Omental fat pad (tissue), 4 donors: Measurements from ENCODE around the gene FZD2. TPM values are rescaled to one million over a fixed set of nuclear protein-coding genes. Genes with fewer than 3 reads are reported as not detected.
A peak's percentile ranks its signal among the peaks of the same experiment; 100 is the strongest.

Experiments
- ATAC-seq: fragments of 150-250 bp; one replicate; pipeline ENCODE4 v1.9.1; 2016; ENCODE audit warnings: mild to moderate bottlenecking, moderate library complexity; ENCODE audit not compliant: low FRiP score
- DNase-seq: peaks from one replicate; pipeline ENCODE4 v3.0.0-alpha.2; 2019; ENCODE audit warnings: low spot score
- total RNA-seq, 4 donors: library from RNA; depleted of rRNA; stranded (reverse); fragments of >200 nt; gene quantifications; one replicate each; pipeline ENCODE4 v1.1.0, GENCODE V29; 2016
- TF ChIP-seq, protein P1 (sequence below), 3 donors: fragments of 450-650 bp; IDR thresholded peaks; one replicate each; pipeline ENCODE4 v1.5.1; 2016 to 2017; ENCODE audit warnings: antibody characterized with exemption in 3 of 3, mild to moderate bottlenecking in 3 of 3, moderate library complexity in 2 of 3

The FZD2 gene
- total RNA-seq, 4 donors from 2014 or later, result 0.74 to 2.4 (median 2.0) TPM

DNA sequence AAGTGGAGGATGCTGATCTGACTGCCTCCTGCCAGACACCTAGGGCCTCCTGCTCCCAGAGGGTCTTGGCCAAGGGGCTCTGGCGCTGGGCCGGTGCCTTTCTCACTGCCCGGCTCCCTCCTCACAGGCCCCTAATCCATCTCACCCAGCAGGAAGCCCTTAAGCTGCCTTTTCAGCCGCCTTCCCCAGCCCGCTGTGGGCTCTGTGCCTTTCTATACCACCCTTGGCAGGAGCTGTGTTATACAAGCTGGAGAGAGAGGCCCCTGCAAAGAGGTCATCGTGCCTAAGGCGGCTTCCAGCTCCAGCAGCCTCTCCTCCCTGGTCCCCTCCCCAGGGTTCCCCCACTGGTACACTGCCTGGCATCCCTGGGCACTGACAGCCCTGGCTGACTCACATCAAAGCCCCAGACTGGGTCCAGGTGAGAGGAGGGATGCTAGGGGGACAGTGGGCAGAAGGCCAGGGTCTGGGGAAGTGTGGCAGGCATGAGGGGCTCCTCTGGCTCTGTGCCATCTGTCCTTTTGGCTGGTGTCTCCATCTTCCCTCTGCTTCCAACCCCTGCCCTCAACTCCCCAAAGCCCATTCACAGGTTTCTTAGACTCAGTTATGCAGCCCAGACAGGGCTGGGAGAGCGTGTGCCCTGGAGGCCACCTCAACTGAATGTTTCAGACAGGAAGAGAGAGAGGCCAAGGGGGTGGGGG is 15.3 kb upstream of the FZD2 start:
- DNase-seq (no peak), ATAC-seq (no peak)
- TF ChIP-seq, protein P1, sequence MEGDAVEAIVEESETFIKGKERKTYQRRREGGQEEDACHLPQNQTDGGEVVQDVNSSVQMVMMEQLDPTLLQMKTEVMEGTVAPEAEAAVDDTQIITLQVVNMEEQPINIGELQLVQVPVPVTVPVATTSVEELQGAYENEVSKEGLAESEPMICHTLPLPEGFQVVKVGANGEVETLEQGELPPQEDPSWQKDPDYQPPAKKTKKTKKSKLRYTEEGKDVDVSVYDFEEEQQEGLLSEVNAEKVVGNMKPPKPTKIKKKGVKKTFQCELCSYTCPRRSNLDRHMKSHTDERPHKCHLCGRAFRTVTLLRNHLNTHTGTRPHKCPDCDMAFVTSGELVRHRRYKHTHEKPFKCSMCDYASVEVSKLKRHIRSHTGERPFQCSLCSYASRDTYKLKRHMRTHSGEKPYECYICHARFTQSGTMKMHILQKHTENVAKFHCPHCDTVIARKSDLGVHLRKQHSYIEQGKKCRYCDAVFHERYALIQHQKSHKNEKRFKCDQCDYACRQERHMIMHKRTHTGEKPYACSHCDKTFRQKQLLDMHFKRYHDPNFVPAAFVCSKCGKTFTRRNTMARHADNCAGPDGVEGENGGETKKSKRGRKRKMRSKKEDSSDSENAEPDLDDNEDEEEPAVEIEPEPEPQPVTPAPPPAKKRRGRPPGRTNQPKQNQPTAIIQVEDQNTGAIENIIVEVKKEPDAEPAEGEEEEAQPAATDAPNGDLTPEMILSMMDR (IDR thresholded peaks at IDR 0.05), result no peak

DNA sequence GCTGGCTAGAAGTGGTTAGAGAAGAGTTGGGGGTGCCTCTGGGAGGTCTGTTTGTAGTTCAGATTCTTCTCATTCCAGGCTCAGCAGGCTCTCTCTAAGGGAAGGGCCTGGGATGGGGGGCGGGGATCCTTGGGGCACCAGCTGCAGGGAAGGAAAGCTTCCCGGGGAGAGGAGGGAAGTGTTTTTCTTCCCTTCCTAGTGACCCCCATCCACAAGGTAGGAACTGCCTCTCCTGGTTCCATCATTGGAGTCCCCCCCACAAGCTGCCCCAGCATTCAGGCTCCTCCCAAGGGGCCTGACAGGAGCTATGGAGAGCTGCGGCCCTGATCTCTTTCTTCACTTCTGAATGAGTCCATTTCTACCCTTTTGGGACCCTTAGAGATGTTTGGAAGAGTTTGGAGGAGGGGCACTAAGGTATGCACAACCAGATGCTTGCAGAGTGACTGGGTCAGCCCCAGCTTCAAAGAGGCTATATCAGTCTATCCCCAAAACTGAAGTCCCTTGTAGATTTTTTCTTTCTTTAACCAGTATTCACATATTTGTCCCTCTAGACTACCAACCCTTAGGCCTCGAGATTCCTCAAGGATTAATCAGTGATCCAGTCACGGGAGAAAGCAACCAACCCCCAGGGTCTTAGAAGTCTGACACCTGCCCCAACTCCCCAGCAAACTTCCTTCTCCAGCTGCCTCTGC is 13.9 kb upstream of the FZD2 start:
- ATAC-seq, result no peak
- no peak for DNase-seq
- TF ChIP-seq, protein P1 (IDR thresholded peaks at IDR 0.05), result no peak

DNA sequence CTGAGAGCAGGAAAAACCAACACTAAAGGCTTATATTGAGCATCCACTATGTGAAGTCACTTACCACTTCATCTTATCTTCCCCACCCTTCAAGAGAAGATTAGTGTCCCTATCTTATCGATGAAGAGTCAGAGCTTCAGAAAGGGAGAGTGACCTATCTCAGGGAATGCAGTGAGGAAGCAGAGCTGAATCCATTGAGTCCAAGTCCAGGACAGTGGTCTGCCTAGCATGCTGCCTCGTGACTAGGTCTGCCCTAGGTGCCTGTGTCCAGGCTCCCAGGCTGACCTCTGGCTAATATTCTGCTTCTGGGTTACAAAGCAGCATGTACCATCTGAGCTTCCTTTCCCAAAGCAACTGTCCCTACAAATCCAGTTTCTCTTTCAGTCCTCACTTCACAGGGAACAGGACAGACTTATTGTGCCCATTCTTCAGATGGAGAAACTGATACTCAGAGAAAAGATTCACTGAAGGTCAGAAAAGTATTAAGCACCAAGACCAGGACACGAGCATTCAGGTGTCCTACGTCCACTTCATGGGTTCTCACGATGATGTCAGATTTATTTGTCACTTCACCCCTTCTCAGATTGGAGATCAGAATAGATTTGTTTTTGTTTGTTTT is 13.3 kb upstream of the FZD2 start:
- TF ChIP-seq, protein P1 (IDR thresholded peaks at IDR 0.05), result no peak
- DNase-seq, result no peak
- ATAC-seq, result no peak

DNA sequence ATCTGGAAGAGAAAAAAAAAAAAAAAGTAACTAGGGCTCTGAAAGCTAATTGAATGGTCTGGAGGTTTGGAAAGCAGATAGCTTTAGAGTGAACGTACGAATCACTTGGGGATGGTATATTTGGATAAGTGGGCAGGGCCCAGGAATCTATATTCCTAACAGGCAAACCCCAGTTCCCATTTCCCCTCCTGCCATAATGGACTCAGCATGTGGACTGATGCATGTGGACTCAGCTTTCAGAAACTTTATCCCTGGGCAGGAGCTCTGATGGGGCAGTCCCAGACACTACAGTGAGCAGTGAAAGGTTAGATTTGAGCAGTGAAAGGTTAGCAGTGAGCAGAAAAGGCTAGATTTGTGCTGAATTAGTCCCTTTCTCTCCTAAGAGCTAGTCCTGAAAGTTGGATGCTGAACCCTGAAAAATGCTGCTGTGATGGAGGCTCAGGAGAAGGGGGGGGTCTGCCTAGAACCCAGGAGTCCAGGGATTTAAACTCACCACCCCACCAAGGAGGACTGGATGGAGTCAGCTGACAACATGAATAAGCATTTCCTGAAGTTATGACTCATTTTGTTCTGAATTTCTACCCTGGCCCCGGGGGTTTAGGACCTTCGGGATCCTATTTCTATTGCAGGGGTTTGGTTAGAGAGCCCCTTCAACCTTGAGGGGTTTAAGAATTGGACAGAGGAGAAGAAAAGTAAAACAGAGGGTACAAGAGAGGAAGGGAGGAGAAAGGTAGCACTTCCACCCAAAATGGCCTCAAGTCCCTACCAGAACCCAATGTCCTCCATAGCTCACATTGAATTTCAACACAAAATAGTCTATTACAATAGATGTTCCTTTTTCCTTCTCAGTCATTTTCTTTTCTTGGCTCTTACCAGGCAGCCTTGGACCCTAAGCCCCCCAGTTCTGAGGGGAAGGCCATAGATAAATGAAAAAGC is 10.3 kb upstream of the FZD2 start:
- TF ChIP-seq, protein P1 (IDR thresholded peaks at IDR 0.05), result no peak
- peak; percentile 19 for ATAC-seq
- no peak for DNase-seq

DNA sequence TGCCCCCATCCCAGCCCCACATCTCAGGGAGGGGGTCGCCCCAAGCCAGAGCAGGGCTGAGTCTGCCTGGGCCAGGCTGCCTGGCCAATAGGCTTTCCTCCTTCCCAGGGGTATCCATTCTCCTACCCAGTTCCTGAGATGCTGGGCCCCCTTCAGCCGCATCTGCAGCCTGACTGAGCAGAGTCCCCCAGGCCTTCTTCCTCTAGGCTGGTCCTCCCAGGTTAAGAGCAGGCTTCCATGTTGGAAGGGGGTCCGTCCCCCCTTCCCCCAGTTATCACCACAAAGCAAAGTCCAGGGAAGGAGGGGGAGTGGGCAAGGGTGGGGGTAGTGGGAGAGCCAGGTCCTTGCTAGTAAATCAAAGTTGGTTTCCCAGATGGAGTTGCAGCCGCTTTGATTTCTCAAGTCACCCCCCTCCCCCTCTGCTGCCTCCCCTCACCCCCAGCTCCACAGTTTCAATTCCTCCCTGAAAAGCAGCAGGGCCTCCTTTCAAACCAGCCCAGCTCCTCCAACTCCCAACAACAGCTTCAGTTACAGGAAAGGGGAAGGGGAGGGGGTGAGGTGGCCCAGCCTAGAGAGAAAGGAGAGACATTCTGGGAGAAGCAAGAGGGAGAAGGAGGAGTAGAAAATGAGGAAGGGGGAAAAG is 9.5 kb upstream of the FZD2 start:
- ATAC-seq, result no peak
- DNase-seq, result no peak
- TF ChIP-seq, protein P1 (IDR thresholded peaks at IDR 0.05), result no peak
